WTC11 (cell line): ENCODE data around the gene LYRM7.

Experiments
- CBFB ChIP-seq: sonication (generic); formaldehyde crosslinking; IDR thresholded peaks from 2 replicates; pipeline ENCODE4 v1.8.1; 2022; ENCODE audit warnings: mild to moderate bottlenecking, low read depth, missing genetic modification reagents
- CTCF ChIP-seq: fragments of 200-600 bp; IDR thresholded peaks from 2 replicates; pipeline ENCODE4 v1.8.0; 2022; ENCODE audit warnings: antibody characterized with exemption
- FOXP1 ChIP-seq: sonication (generic); formaldehyde crosslinking; IDR thresholded peaks from 2 replicates; pipeline ENCODE4 v1.8.0; 2022; ENCODE audit warnings: missing genetic modification reagents, mild to moderate bottlenecking, moderate library complexity, borderline replicate concordance
- GTF2I ChIP-seq: fragments of 250-450 bp; sonication (Bioruptor Pico); conservative IDR thresholded peaks from 2 replicates; pipeline ENCODE4 v1.4.0; 2021; ENCODE audit warnings: mild to moderate bottlenecking
- HMGA2 ChIP-seq: fragments of 250-450 bp; sonication (Bioruptor Pico); IDR thresholded peaks from 2 replicates; pipeline ENCODE4 v1.4.0; 2021; ENCODE audit warnings: mild to moderate bottlenecking, moderate library complexity
- IRF1 ChIP-seq: sonication (generic); formaldehyde crosslinking; IDR thresholded peaks from 2 replicates; pipeline ENCODE4 v1.8.0; 2023; ENCODE audit warnings: missing genetic modification reagents
- JUN ChIP-seq: sonication (generic); formaldehyde crosslinking; IDR thresholded peaks from 2 replicates; pipeline ENCODE4 v1.8.0; 2023; ENCODE audit warnings: mild to moderate bottlenecking, missing genetic modification reagents
- MAX ChIP-seq: sonication (generic); formaldehyde crosslinking; IDR thresholded peaks from 2 replicates; pipeline ENCODE4 v1.8.0; 2022; ENCODE audit warnings: mild to moderate bottlenecking, missing genetic modification reagents
- SMAD4 ChIP-seq: sonication (generic); formaldehyde crosslinking; IDR thresholded peaks from 2 replicates; pipeline ENCODE4 v1.8.0; 2022; ENCODE audit warnings: mild to moderate bottlenecking, missing genetic modification reagents
- USF1 ChIP-seq: sonication (generic); formaldehyde crosslinking; IDR thresholded peaks from 2 replicates; pipeline ENCODE4 v1.8.0; 2022; ENCODE audit warnings: mild to moderate bottlenecking, missing genetic modification reagents
- ZBTB43 ChIP-seq: sonication (generic); formaldehyde crosslinking; IDR thresholded peaks from 2 replicates; pipeline ENCODE4 v1.8.1; 2023; ENCODE audit warnings: mild to moderate bottlenecking, missing genetic modification reagents
- ZNF121 ChIP-seq: sonication (generic); formaldehyde crosslinking; IDR thresholded peaks from 2 replicates; pipeline ENCODE4 v1.8.0; 2023; ENCODE audit warnings: missing genetic modification reagents
- ZNF671 ChIP-seq: fragments of 250-450 bp; sonication (Bioruptor Pico); IDR thresholded peaks from 2 replicates; pipeline ENCODE4 v1.8.0; 2021; ENCODE audit warnings: mild to moderate bottlenecking

- TF ChIP-seq CTCF (no peak), USF1 (no peak), JUN (CRISPR knock-in tag) (no peak), SMAD4 (CRISPR knock-in tag) (no peak), IRF1 (CRISPR knock-in tag) (no peak), ZBTB43 (no peak), GTF2I (no peak), ZNF671 (CRISPR knock-in tag) (no peak), FOXP1 (CRISPR knock-in tag) (no peak), CBFB (CRISPR knock-in tag) (no peak), HMGA2 (CRISPR knock-in tag) (no peak), MAX (CRISPR knock-in tag) (no peak), ZNF121 (no peak)
Measured at GRCh38 chr5:131250751-131251475, 80.2 kb downstream of the LYRM7 start.
